ENCODE data around the gene PAM16. TPM values are rescaled to one million over a fixed set of nuclear protein-coding genes. Genes with fewer than 3 reads are reported as not detected.

The PAM16 gene
- total RNA-seq, 4 donors from 2014 or later: 26.5 to 40.5 (median 29.2) TPM

- peak overlapping the region in 1 of 4 donors; percentile 28 for H3K27ac ChIP-seq
- intact Hi-C loops (cut with DNase I; ENCODE audit: low total_unique reads): no loop called here
Measured at GRCh38 chr16:4321286-4322120, 29.6 kb downstream of the PAM16 start.

GRCh38 chr16:4320571-4321137 is 30.5 kb downstream of the PAM16 start:
- Histone ChIP-seq H3K27ac (peak overlapping the region; percentile 28 to 97 (median 88)), H3K4me3 (no peak overlapping the region), H3K9me3 (no peaks in the 10 kb centered on the region), H3K4me1 (peaks cover 41 to 75% (median 64%) of the 10 kb centered on the region in 4 donors), H3K27me3 (peaks cover 18% of the 10 kb centered on the region), H3K36me3 (no peaks in the 10 kb centered on the region)
- WGBS, 2 donors (ENCODE audit: low coverage in 1 of 2): 69% methylated on average over 15 of the region's 16 CpGs; no CpG with 5 or more reads in 1 of the 2 donors
- intact Hi-C loops (cut with DNase I; ENCODE audit: low total_unique reads): no loop called here
- no peak for DNase-seq
- in situ Hi-C loops (cut with MboI; ENCODE audit: low pct_ligation_motif_present in 1 of 4, low pct_unique_long_range_greater_than_20kb in 1 of 4, low sequenced_read_pairs in 3 of 4): no loop called here
- TF ChIP-seq EP300 (IDR thresholded peaks at IDR 0.05; ENCODE audit: low read depth) (no peak), POLR2AphosphoS5 (IDR thresholded peaks at IDR 0.05) (no peak), POLR2A (IDR thresholded peaks at IDR 0.05) (no peak), CTCF (IDR thresholded peaks at IDR 0.05) (no peak)

More at GRCh38 chr16:4321286-4322120, 29.6 kb downstream of the PAM16 start:
- H3K36me3 ChIP-seq: no peaks in the 10 kb centered on the region
- H3K4me1 ChIP-seq: peaks cover 41 to 72% (median 63%) of the 10 kb centered on the region in 4 donors
- TF ChIP-seq POLR2A (IDR thresholded peaks at IDR 0.05): no peak
- TF ChIP-seq POLR2AphosphoS5 (IDR thresholded peaks at IDR 0.05): no peak
- TF ChIP-seq CTCF (IDR thresholded peaks at IDR 0.05): no peak
- TF ChIP-seq EP300 (IDR thresholded peaks at IDR 0.05; ENCODE audit: low read depth): no peak
- whole genome bisulfite sequencing, 2 donors (ENCODE audit: low coverage in 1 of 2): 85 to 87% methylated on average over 3 to 19 of the region's 19 CpGs
- in situ Hi-C loops (cut with MboI; ENCODE audit: low pct_ligation_motif_present in 1 of 4, low pct_unique_long_range_greater_than_20kb in 1 of 4, low sequenced_read_pairs in 3 of 4): no loop called here
- H3K27me3 ChIP-seq: peaks cover 14% of the 10 kb centered on the region
- no peak overlapping the region for H3K4me3 ChIP-seq
- no peak for DNase-seq
- H3K9me3 ChIP-seq: no peaks in the 10 kb centered on the region

- Histone ChIP-seq H3K4me3 (no peak overlapping the region), H3K4me1 (peaks cover 46 to 72% (median 60%) of the 10 kb centered on the region in 4 donors), H3K36me3 (no peaks in the 10 kb centered on the region), H3K9me3 (no peaks in the 10 kb centered on the region), H3K27me3 (peaks cover 27% of the 10 kb centered on the region), H3K27ac (peak overlapping the region; percentile 88 to 97 (median 89))
- WGBS, 2 donors (ENCODE audit: low coverage in 1 of 2): 43% methylated on average over 33 of the region's 37 CpGs; no CpG with 5 or more reads in 1 of the 2 donors
- TF ChIP-seq EP300 (IDR thresholded peaks at IDR 0.05; ENCODE audit: low read depth) (no peak), POLR2A (IDR thresholded peaks at IDR 0.05) (no peak), CTCF (IDR thresholded peaks at IDR 0.05) (no peak), POLR2AphosphoS5 (IDR thresholded peaks at IDR 0.05) (no peak)
- intact Hi-C loops (cut with DNase I; ENCODE audit: low total_unique reads) (no loop called here), in situ Hi-C loops (cut with MboI; ENCODE audit: low pct_ligation_motif_present in 1 of 4, low pct_unique_long_range_greater_than_20kb in 1 of 4, low sequenced_read_pairs in 3 of 4) (no loop called here)
- DNase-seq: peak; percentile 59
Measured at GRCh38 chr16:4319454-4320421, 31.4 kb downstream of the PAM16 start.
